HCT116 (cell line): ENCODE results near the gene GARIN1A.

Experiments used
- CEBPB ChIP-seq: IDR thresholded peaks from 2 replicates; pipeline ENCODE4 v1.6.1; 2012; ENCODE audit warnings: low read depth
- EZH2 ChIP-seq: fragments of 200-600 bp; sonication (generic); IDR thresholded peaks from 2 replicates; pipeline ENCODE4 v1.6.1; 2017; ENCODE audit warnings: antibody characterized with exemption, mixed run types
- EZH2phosphoT487 ChIP-seq: fragments of 200-600 bp; IDR thresholded peaks from 2 replicates; pipeline ENCODE4 v1.6.1; 2018; ENCODE audit warnings: antibody characterized with exemption, borderline replicate concordance
- JUND ChIP-seq: IDR thresholded peaks from 2 replicates; pipeline ENCODE4 v1.6.1; 2012
- POLR2A ChIP-seq: IDR thresholded peaks from 2 replicates; pipeline ENCODE4 v1.7.0; 2011; ENCODE audit warnings: borderline replicate concordance; ENCODE audit not compliant: insufficient read depth, insufficient read length; ENCODE audit errors: extremely low read depth
- SP1 ChIP-seq: IDR thresholded peaks from 2 replicates; pipeline ENCODE4 v1.6.1; 2012; ENCODE audit warnings: low read depth
- ZFX ChIP-seq: fragments of 450-650 bp; IDR thresholded peaks from 2 replicates; pipeline ENCODE4 v1.6.1; 2017
- ZNF274 ChIP-seq: fragments of 200-500 bp; sonication (Bioruptor generic); IDR thresholded peaks from 2 replicates; pipeline ENCODE4 v1.6.1; 2014; ENCODE audit warnings: mild to moderate bottlenecking, low read depth, low read length, inconsistent platforms
- TF ChIP-seq, protein P1 (sequence below): IDR thresholded peaks from 2 replicates; pipeline ENCODE4 v1.6.1; 2012
- TF ChIP-seq, protein P2 (sequence below), 3 experiments: fragments of 200-600 bp in 1 of 3; sonication (generic) in 1 of 3; IDR thresholded peaks in 2 of 3; conservative IDR thresholded peaks in 1 of 3; 2 replicates each; pipeline ENCODE4 v1.5.1; 2012 to 2017; ENCODE audit warnings: low read depth in 2 of 3, low read length in 2 of 3, antibody characterized with exemption in 1 of 3, borderline replicate concordance in 1 of 3, control low read depth in 1 of 3, mild to moderate bottlenecking in 1 of 3, mixed read lengths in 1 of 3, mixed run types in 1 of 3, moderate library complexity in 1 of 3; ENCODE audit not compliant: insufficient read depth in 1 of 3
- TF ChIP-seq, protein P3 (sequence below): IDR thresholded peaks from 2 replicates; pipeline ENCODE4 v1.6.1; 2012; ENCODE audit warnings: low read depth

DNA sequence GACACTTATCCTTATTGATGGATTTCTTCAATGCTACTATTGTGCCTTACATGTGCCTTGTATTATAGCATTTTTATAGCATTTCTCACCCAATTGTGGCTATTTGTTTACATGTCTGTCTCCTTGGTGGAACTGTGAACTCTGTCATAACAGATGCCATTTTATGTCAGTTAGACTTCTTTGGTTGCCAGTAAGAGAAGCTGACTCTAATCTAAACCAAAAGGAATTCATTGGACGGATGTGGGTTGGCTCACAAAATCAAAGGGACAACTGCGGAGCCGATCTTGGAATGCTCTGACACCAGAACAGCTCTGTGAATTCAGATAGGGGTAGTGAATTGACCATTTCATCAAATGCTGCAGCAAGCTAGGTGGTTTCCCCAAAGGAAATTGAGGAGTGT lies 15.0 kb downstream of the GARIN1A start:
- no peak for TF ChIP-seq SP1
- no peak for TF ChIP-seq EZH2
- TF ChIP-seq, protein P1, sequence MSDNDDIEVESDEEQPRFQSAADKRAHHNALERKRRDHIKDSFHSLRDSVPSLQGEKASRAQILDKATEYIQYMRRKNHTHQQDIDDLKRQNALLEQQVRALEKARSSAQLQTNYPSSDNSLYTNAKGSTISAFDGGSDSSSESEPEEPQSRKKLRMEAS = no peak
- TF ChIP-seq, protein P2, sequence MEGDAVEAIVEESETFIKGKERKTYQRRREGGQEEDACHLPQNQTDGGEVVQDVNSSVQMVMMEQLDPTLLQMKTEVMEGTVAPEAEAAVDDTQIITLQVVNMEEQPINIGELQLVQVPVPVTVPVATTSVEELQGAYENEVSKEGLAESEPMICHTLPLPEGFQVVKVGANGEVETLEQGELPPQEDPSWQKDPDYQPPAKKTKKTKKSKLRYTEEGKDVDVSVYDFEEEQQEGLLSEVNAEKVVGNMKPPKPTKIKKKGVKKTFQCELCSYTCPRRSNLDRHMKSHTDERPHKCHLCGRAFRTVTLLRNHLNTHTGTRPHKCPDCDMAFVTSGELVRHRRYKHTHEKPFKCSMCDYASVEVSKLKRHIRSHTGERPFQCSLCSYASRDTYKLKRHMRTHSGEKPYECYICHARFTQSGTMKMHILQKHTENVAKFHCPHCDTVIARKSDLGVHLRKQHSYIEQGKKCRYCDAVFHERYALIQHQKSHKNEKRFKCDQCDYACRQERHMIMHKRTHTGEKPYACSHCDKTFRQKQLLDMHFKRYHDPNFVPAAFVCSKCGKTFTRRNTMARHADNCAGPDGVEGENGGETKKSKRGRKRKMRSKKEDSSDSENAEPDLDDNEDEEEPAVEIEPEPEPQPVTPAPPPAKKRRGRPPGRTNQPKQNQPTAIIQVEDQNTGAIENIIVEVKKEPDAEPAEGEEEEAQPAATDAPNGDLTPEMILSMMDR (IDR thresholded peaks at IDR 0.05 in 2 of 3, conservative IDR thresholded peaks at IDR 0.05 in 1 of 3; ENCODE audit: borderline replicate concordance in 1 of 3, insufficient read depth in 1 of 3, low read depth in 2 of 3, low read length in 2 of 3) = no peak
- no peak for TF ChIP-seq JUND
- TF ChIP-seq ZNF274 = no peak
- TF ChIP-seq, protein P3, sequence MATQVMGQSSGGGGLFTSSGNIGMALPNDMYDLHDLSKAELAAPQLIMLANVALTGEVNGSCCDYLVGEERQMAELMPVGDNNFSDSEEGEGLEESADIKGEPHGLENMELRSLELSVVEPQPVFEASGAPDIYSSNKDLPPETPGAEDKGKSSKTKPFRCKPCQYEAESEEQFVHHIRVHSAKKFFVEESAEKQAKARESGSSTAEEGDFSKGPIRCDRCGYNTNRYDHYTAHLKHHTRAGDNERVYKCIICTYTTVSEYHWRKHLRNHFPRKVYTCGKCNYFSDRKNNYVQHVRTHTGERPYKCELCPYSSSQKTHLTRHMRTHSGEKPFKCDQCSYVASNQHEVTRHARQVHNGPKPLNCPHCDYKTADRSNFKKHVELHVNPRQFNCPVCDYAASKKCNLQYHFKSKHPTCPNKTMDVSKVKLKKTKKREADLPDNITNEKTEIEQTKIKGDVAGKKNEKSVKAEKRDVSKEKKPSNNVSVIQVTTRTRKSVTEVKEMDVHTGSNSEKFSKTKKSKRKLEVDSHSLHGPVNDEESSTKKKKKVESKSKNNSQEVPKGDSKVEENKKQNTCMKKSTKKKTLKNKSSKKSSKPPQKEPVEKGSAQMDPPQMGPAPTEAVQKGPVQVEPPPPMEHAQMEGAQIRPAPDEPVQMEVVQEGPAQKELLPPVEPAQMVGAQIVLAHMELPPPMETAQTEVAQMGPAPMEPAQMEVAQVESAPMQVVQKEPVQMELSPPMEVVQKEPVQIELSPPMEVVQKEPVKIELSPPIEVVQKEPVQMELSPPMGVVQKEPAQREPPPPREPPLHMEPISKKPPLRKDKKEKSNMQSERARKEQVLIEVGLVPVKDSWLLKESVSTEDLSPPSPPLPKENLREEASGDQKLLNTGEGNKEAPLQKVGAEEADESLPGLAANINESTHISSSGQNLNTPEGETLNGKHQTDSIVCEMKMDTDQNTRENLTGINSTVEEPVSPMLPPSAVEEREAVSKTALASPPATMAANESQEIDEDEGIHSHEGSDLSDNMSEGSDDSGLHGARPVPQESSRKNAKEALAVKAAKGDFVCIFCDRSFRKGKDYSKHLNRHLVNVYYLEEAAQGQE = no peak
- TF ChIP-seq POLR2A = no peak
- TF ChIP-seq EZH2phosphoT487 = no peak
- TF ChIP-seq CEBPB = no peak
- TF ChIP-seq ZFX = no peak
